Fibroblast of the aortic adventitia (primary cell): ENCODE results near the gene HSFX3. TPM values are rescaled to one million over a fixed set of nuclear protein-coding genes. Genes with fewer than 3 reads are reported as not detected.
A peak's percentile ranks its signal among the peaks of the same experiment; 100 is the strongest.

Source experiments
- DNase-seq: peaks from one replicate; pipeline ENCODE4 v3.0.0-alpha.2; 2010; ENCODE audit warnings: low read depth
- H3K4me3 ChIP-seq: 2 replicates; pipeline ENCODE4 v1.5.1; 2011; ENCODE audit warnings: low read depth, mild to moderate bottlenecking, control low read depth, low read length, moderate library complexity
- total RNA-seq: library from RNA; depleted of rRNA; stranded (reverse); fragments of >200 nt; gene quantifications from 2 replicates; pipeline ENCODE4 v1.2.3, GENCODE V29; 2012; ENCODE audit warnings: low replicate concordance
- TF ChIP-seq, protein P1 (sequence below): IDR thresholded peaks from 2 replicates; pipeline ENCODE4 v1.5.1; 2011; ENCODE audit warnings: mild to moderate bottlenecking, low read length, control low read depth, inconsistent platforms; ENCODE audit not compliant: insufficient read depth

The HSFX3 gene
- total RNA-seq, 1 donor, result not detected

DNA sequence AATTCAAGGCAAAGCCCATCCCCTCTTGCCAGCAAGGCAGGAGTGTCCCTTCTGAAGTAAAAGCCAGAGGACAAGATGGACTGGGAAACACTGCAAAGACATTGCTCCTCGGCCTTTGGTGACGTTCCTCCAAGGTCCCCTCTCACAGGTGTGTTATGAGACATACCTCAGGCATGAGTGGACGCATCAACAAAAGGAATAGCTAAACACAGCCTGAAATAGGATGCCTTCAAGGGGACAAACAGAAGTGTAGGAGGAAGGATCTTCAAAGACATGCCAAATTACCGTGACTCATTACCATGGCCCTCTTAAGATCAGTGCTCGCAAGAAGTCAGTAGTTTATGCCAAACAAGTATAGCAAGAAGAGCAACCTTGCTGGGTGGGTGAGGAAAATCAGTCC, 38.6 kb downstream of the HSFX3 start:
- TF ChIP-seq, protein P1, sequence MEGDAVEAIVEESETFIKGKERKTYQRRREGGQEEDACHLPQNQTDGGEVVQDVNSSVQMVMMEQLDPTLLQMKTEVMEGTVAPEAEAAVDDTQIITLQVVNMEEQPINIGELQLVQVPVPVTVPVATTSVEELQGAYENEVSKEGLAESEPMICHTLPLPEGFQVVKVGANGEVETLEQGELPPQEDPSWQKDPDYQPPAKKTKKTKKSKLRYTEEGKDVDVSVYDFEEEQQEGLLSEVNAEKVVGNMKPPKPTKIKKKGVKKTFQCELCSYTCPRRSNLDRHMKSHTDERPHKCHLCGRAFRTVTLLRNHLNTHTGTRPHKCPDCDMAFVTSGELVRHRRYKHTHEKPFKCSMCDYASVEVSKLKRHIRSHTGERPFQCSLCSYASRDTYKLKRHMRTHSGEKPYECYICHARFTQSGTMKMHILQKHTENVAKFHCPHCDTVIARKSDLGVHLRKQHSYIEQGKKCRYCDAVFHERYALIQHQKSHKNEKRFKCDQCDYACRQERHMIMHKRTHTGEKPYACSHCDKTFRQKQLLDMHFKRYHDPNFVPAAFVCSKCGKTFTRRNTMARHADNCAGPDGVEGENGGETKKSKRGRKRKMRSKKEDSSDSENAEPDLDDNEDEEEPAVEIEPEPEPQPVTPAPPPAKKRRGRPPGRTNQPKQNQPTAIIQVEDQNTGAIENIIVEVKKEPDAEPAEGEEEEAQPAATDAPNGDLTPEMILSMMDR, result no peak
- no peak overlapping the region for H3K4me3 ChIP-seq
- no peak for DNase-seq

DNA sequence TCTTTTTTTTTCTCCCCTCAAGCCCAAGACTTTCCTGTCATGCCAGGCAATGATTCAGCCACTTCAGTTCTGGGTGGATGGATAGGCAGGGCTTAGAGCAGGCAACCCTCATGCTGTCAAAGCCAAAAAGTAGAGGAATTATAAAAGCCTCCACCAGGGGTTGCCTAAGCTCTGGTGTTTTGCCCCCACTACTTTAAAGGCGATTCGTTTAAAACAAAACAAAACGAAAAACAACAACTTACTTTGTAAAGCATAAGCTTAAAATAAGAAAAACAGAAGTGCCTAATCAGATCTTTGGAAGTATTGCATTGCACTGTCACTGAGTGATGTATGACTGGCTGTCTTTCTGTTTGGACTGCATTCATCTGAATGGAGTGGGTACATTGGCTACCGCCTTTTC, 39.3 kb downstream of the HSFX3 start:
- peak; percentile 31 for DNase-seq
- TF ChIP-seq, protein P1, result peak; percentile 21
- H3K4me3 ChIP-seq, result no peak overlapping the region

DNA sequence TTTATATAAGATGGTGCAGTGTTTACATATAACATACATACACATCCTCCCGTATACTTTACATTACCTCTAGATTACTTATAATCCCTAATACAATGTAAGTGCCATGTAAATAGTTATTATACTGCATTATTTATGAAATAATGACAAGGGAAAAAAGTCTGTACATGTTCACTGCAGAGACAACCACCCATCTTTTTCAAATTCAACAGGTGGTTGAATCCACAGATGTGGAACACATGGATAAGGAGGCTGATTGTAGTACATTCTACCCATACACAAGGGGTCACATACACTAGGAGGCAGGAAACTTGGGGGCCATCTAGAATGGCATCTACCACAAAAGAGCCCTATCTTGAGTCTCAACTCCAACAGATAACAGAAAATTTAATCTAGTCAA, 41.3 kb downstream of the HSFX3 start:
- no peak overlapping the region for H3K4me3 ChIP-seq
- DNase-seq, result no peak
- TF ChIP-seq, protein P1, result no peak

DNA sequence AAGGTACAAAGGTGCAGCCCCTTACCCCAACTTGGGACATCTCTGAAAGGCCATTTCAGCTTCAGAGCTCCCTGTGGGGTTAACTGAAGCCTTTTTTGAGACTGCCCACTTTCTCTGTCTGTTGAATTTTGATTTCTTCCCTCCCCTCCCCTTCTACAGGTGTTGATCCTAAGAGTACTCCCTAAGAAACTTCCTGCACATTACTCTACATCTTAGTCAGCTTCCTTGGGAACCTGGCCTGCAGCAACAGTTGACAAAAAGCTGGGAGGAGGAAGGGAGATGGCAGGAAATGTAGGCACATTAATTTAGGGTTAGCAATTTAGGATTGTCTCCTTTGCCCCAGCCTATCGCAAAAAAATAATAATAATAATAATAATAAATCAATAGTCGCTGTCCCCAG, 43.4 kb downstream of the HSFX3 start:
- H3K4me3 ChIP-seq, result no peak overlapping the region
- TF ChIP-seq, protein P1, result no peak
- DNase-seq, result no peak

DNA sequence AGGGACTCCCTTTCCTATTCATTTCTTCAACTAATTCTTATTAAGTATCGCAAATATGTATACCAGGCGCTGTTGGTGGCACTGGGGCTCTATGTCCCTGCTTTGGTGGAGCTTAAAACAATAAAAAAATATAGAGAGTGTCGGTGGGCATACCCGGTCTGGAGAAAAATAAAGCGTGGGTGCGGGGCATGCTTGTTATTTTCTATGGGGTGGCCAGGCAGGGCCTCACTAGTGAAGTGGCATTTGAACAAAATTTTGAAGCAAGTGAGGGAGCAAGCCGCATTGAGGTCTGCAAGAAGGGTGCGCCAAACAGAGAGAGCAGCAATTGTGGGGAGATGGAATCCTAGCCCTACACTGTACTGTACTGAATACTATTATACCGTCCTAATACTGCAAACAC, 44.1 kb downstream of the HSFX3 start:
- no peak overlapping the region for H3K4me3 ChIP-seq
- no peak for DNase-seq
- TF ChIP-seq, protein P1, result no peak

DNA sequence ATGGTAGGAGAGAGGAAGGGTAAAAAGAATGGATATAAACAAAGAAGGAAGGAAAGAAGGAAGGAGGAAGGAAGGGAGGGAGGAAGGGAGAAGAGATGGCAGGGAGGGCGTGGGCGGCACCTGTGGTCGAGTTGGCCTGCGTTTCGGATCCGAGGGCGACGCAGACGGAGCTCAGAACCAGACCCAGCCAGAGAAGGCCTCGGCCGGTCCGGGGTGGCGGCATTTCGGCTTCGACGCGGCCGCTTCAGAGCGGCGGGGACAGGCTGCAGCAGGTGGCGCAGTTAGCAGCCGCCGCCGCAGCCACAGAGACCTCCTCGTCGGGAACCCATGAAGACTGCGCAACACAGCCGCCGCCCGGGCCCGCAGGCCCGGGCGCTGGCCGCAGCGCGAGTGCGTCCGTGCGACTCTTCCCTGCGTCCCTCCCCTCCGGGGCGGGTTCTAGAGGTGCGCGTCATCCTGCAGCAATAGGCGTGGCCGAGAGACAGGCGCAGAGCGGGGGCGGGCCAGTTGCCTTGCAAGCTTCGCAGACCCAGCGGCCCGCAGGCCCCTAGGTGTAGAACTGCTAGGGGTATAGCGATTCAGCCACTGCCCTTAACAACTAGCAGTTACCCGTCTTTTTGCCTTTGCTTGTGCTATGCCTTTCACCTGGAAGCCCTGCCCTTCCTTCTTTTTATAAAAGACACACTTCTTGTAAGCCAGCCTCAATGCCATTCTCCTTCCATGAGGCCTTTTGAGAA, 44.6 kb downstream of the HSFX3 start, which contains the start of gene IDS:
TSS of gene IDS (minus strand) at position 392 of the 737 bp plus-strand sequence. CDS start at position 223, 169 bp downstream.
- peak within 1 kb of the TSS; percentile 76 for H3K4me3 ChIP-seq
- TF ChIP-seq, protein P1, result no peak
- DNase-seq, result peak; percentile 77
